NCI-H1417 treated with DMSO at 0.1 percent for 48 hours (cell line): ENCODE measurements around the gene ECHDC1.
"Not testable (repeated sequence)": the region's sequence is repeated elsewhere in the genome, so short reads cannot be mapped to it uniquely, and the experiment has no call there.

Experiments
- DNase-seq: peaks from one replicate; lab custom pipeline; 2025; lab: John Stamatoyannopoulos, UW

Gene ECHDC1

GRCh38 chr6:127342946-127343808 is at the start of gene ECHDC1:
Gene ECHDC1, minus strand, starts transcription at chr6:127343609. Its CDS starts 12,581 bp downstream, at chr6:127331028.
- DNase-seq: peak; percentile 60

GRCh38 chr6:127392301-127392700 is 48.9 kb upstream of the ECHDC1 start:
- DNase-seq: no peak

GRCh38 chr6:127391094-127391953 is 47.9 kb upstream of the ECHDC1 start:
- no peak for DNase-seq

GRCh38 chr6:127389706-127390105 is 46.3 kb upstream of the ECHDC1 start:
- DNase-seq: no peak

- no peak for DNase-seq
Observed at GRCh38 chr6:127385668-127386430, 42.4 kb upstream of the ECHDC1 start.

- DNase-seq: not testable (repeated sequence)
Observed at GRCh38 chr6:127384848-127385247, 41.4 kb upstream of the ECHDC1 start.

GRCh38 chr6:127383988-127384387 is 40.6 kb upstream of the ECHDC1 start:
- DNase-seq: no peak

- DNase-seq: no peak
Observed at GRCh38 chr6:127382413-127382812, 39.0 kb upstream of the ECHDC1 start.

GRCh38 chr6:127381384-127381783 is 38.0 kb upstream of the ECHDC1 start:
- DNase-seq: no peak

GRCh38 chr6:127376685-127377084 is 33.3 kb upstream of the ECHDC1 start:
- DNase-seq: no peak

- DNase-seq: no peak
Observed at GRCh38 chr6:127367023-127367375, 23.6 kb upstream of the ECHDC1 start.

- no peak for DNase-seq
Observed at GRCh38 chr6:127366282-127367022, 23.0 kb upstream of the ECHDC1 start.

GRCh38 chr6:127365874-127366273 is 22.5 kb upstream of the ECHDC1 start:
- no peak for DNase-seq

GRCh38 chr6:127352524-127352923 is 9.1 kb upstream of the ECHDC1 start:
- DNase-seq: no peak

- DNase-seq: no peak
Observed at GRCh38 chr6:127349980-127350379, 6.6 kb upstream of the ECHDC1 start.

GRCh38 chr6:127348028-127348661 is 4.7 kb upstream of the ECHDC1 start:
- DNase-seq: no peak

GRCh38 chr6:127347178-127347577 is 3.8 kb upstream of the ECHDC1 start:
- DNase-seq: no peak

GRCh38 chr6:127345521-127345920 is 2.1 kb upstream of the ECHDC1 start:
- DNase-seq: no peak

GRCh38 chr6:127343809-127344659 is 625 bp upstream of the ECHDC1 start:
- DNase-seq: peak; percentile 20

- DNase-seq: no peak
Observed at GRCh38 chr6:127342296-127342945, 988 bp downstream of the ECHDC1 start.
